B cell (primary cell): ENCODE data around the gene WWTR1. TPM values are rescaled to one million over a fixed set of nuclear protein-coding genes. Genes with fewer than 3 reads are reported as not detected.

Experiments
- ATAC-seq: fragments of 200-7000 bp; cut with Tn5 transposase; one replicate; pipeline ENCODE4 v1.10.0; 2021; ENCODE audit warnings: low read depth, mild to moderate bottlenecking, moderate number of reproducible peaks, moderate library complexity
- CTCF ChIA-PET: fragments of 350-600 bp; sonication (Branson Sonifier 250); formaldehyde crosslinking; loops from one replicate; lab custom pipeline; 2021; ENCODE audit warnings: antibody characterized with exemption, inconsistent platforms; lab: Charles Lee
- POLR2A ChIA-PET: fragments of 350-600 bp; sonication (Branson Sonifier 250); formaldehyde crosslinking; loops from one replicate; lab custom pipeline; 2021; ENCODE audit warnings: antibody characterized with exemption; lab: Charles Lee
- DNase-seq: peaks from one replicate; pipeline ENCODE4 v3.0.0; 2013
- H2AFZ ChIP-seq: 2 replicates; pipeline ENCODE4 v1.6.1; 2012; ENCODE audit warnings: mild to moderate bottlenecking, low read depth, low read length; ENCODE audit not compliant: insufficient read depth, poor library complexity, severe bottlenecking
- H3K27ac ChIP-seq, 2 donors: 1 replicate in 1 of 2; 2 replicates in 1 of 2; pipeline ENCODE4 v1.5.1; 2012 to 2013; ENCODE audit warnings: low read length in 2 of 2, mild to moderate bottlenecking in 2 of 2, moderate library complexity in 1 of 2
- H3K27me3 ChIP-seq, 4 experiments: fragments of 200-600 bp in 1 of 4; sonication (generic) in 1 of 4; replicated peaks in 1 of 4; 1 replicate in 2 of 4; 2 replicates in 2 of 4; pipeline versions ENCODE4 v1.6.1 to v1.7.0; 2013 to 2016; ENCODE audit warnings: low read length in 3 of 4, mild to moderate bottlenecking in 2 of 4, mixed read lengths in 1 of 4, moderate library complexity in 1 of 4; ENCODE audit not compliant: insufficient read depth in 4 of 4, control insufficient read depth in 3 of 4; ENCODE audit errors: control extremely low read depth in 1 of 4
- H3K36me3 ChIP-seq, 2 experiments: replicated peaks in 1 of 2; 1 replicate in 1 of 2; 2 replicates in 1 of 2; pipeline versions ENCODE4 v1.6.1 to v1.7.1; 2013; ENCODE audit warnings: low read length in 1 of 2; ENCODE audit not compliant: insufficient read depth in 2 of 2, control insufficient read depth in 1 of 2; ENCODE audit errors: control extremely low read depth in 1 of 2, extremely low read depth in 1 of 2
- H3K4me1 ChIP-seq, 2 donors: fragments of 200-600 bp in 1 of 2; sonication (generic) in 1 of 2; 1 replicate in 1 of 2; 2 replicates in 1 of 2; pipeline versions ENCODE4 v1.5.1 to v1.6.1; 2013 to 2017; ENCODE audit warnings: low read length in 2 of 2; ENCODE audit not compliant: control insufficient read depth in 2 of 2, insufficient read depth in 2 of 2
- H3K4me2 ChIP-seq: replicated peaks from 2 replicates; pipeline ENCODE3; 2012; ENCODE audit warnings: mild to moderate bottlenecking, low read depth, low read length; ENCODE audit not compliant: poor library complexity, severe bottlenecking
- H3K4me3 ChIP-seq, 5 experiments: fragments of 200-600 bp in 1 of 5; sonication (generic) in 1 of 5; 1 replicate in 3 of 5; 2 replicates in 2 of 5; pipeline versions ENCODE4 v1.5.1 to v1.7.0; 2011 to 2016; ENCODE audit warnings: low read length in 4 of 5, mild to moderate bottlenecking in 4 of 5, low read depth in 2 of 5, control low read depth in 1 of 5, moderate library complexity in 1 of 5; ENCODE audit not compliant: insufficient read depth in 1 of 5; ENCODE audit errors: control extremely low read depth in 1 of 5, extremely low read depth in 1 of 5
- H3K79me2 ChIP-seq: fragments of 200-600 bp; sonication (generic); one replicate; pipeline ENCODE4 v1.6.0; 2016; ENCODE audit warnings: low read length; ENCODE audit not compliant: control insufficient read depth, insufficient read depth
- H3K9ac ChIP-seq: fragments of 200-600 bp; sonication (generic); 2 replicates; pipeline ENCODE4 v1.6.1; 2017; ENCODE audit warnings: mild to moderate bottlenecking, low read length, moderate library complexity
- H3K9me3 ChIP-seq, 3 donors: one replicate each; pipeline versions ENCODE4 v1.6.1 to v1.7.1; 2013; ENCODE audit warnings: low read length in 2 of 3; ENCODE audit not compliant: control insufficient read depth in 2 of 3, insufficient read depth in 1 of 3; ENCODE audit errors: control extremely low read depth in 1 of 3
- H4K20me1 ChIP-seq: 2 replicates; pipeline ENCODE4 v1.6.0; 2012; ENCODE audit warnings: mild to moderate bottlenecking, low read length; ENCODE audit not compliant: insufficient read depth, control insufficient read depth, poor library complexity, severe bottlenecking
- H3K27ac Mint-ChIP-seq: one replicate; pipeline ENCODE4 v1.8.0; 2021; ENCODE audit warnings: mixed read lengths
- H3K27me3 Mint-ChIP-seq: one replicate; pipeline ENCODE4 v1.8.0; 2021; ENCODE audit warnings: mixed read lengths
- H3K4me1 Mint-ChIP-seq: one replicate; pipeline ENCODE4 v1.8.0; 2021; ENCODE audit warnings: mixed read lengths
- H3K4me3 Mint-ChIP-seq: one replicate; pipeline ENCODE4 v1.8.0; 2021; ENCODE audit warnings: mixed read lengths
- H3K9me3 Mint-ChIP-seq: one replicate; pipeline ENCODE4 v1.8.0; 2022; ENCODE audit warnings: mixed read lengths; ENCODE audit not compliant: insufficient read depth
- CTCF ChIP-seq: fragments of 200-600 bp; IDR thresholded peaks from one replicate; pipeline ENCODE4 v1.8.0; 2022; ENCODE audit warnings: antibody characterized with exemption, mild to moderate bottlenecking
- EZH2 ChIP-seq: IDR thresholded peaks from 2 replicates; pipeline ENCODE4 v1.6.1; 2012; ENCODE audit warnings: borderline replicate concordance, low read depth, mild to moderate bottlenecking, moderate library complexity, low read length; ENCODE audit not compliant: insufficient read depth, poor library complexity, severe bottlenecking
- WGBS: methylation state at CpG from one replicate; pipeline ENCODE4 v1.1.5; 2013; ENCODE audit warnings: missing lambda C conversion rate; ENCODE audit not compliant: insufficient coverage; 5-methylcytosine and 5-hydroxymethylcytosine counted together
- intact Hi-C: fragments of 100-400 bp; cut with micrococcal nuclease; formaldehyde crosslinking; loops from one replicate; pipeline ENCODE4 v1.10.0; 2022
- polyA plus RNA-seq: library from polyadenylated mRNA; depleted of rRNA; stranded (reverse); fragments of >200 nt; gene quantifications from 2 replicates; pipeline ENCODE4 v1.2.3, GENCODE V29; 2012
- total RNA-seq, 2 donors: library from RNA; stranded (reverse); fragments of 120-200 nt in 1 of 2; gene quantifications; 1 replicate in 1 of 2; 2 replicates in 1 of 2; pipeline versions ENCODE4 v1.2.3 to v1.2.4, GENCODE V29; 2013 to 2022

Gene WWTR1
- total and polyA plus RNA-seq, 2 donors (not counting 1 experiment from before 2014, with no cell fraction given): 0.79 to 2.3 TPM

GRCh38 chr3:149560001-149560400 lies 97.8 kb downstream of the WWTR1 start:
- no peak overlapping the region for H3K27ac Mint-ChIP-seq
- H3K27me3 ChIP-seq: no peaks in the 10 kb centered on the region
- intact Hi-C loops: no loop called here
- H3K9me3 ChIP-seq: no peaks in the 10 kb centered on the region
- POLR2A ChIA-PET: no interaction called here
- peaks cover 5% of the 10 kb centered on the region for H3K27me3 Mint-ChIP-seq
- no peak overlapping the region for H3K27ac ChIP-seq
- no peak for ATAC-seq
- CTCF ChIA-PET: interaction anchor here (1.0 to 1.7 kb wide), 2 partner anchors 9 to 247 kb away, joined by 5 read pairs; no protein-coding TSS in a partner anchor
- H3K4me1 ChIP-seq: no peaks in the 10 kb centered on the region
- no CpG with 5 or more reads among the region's 3 CpGs for WGBS
- H3K9ac ChIP-seq: no peak overlapping the region
- H3K79me2 ChIP-seq: no peaks in the 10 kb centered on the region
- no peaks in the 10 kb centered on the region for H3K36me3 ChIP-seq
- TF ChIP-seq EZH2 (no peak), CTCF (no peak)
- DNase-seq: no peak
- no peak overlapping the region for H3K4me3 Mint-ChIP-seq
- no peak overlapping the region for H2AFZ ChIP-seq
- no peak overlapping the region for H3K4me3 ChIP-seq
- no peak overlapping the region for H3K4me2 ChIP-seq
- no peaks in the 10 kb centered on the region for H3K9me3 Mint-ChIP-seq
- no peaks in the 10 kb centered on the region for H4K20me1 ChIP-seq
- H3K4me1 Mint-ChIP-seq: no peaks in the 10 kb centered on the region

- Histone ChIP-seq H3K9ac (no peak overlapping the region), H3K27ac (no peak overlapping the region), H3K4me3 (no peak overlapping the region), H2AFZ (no peak overlapping the region), H3K79me2 (no peaks in the 10 kb centered on the region), H3K9me3 (no peaks in the 10 kb centered on the region), H4K20me1 (no peaks in the 10 kb centered on the region), H3K36me3 (no peaks in the 10 kb centered on the region), H3K4me1 (no peaks in the 10 kb centered on the region), H3K4me2 (no peak overlapping the region), H3K27me3 (no peaks in the 10 kb centered on the region)
- POLR2A ChIA-PET: no interaction called here
- peaks cover 5% of the 10 kb centered on the region for H3K27me3 Mint-ChIP-seq
- ATAC-seq (no peak), DNase-seq (no peak)
- CTCF ChIA-PET: interaction anchor here (1.0 to 1.7 kb wide), 2 partner anchors 10 to 248 kb away, joined by 5 read pairs; no protein-coding TSS in a partner anchor
- H3K9me3 Mint-ChIP-seq: no peaks in the 10 kb centered on the region
- no peaks in the 10 kb centered on the region for H3K4me1 Mint-ChIP-seq
- TF ChIP-seq CTCF (no peak), EZH2 (no peak)
- intact Hi-C loops: no loop called here
- no peak overlapping the region for H3K27ac Mint-ChIP-seq
- H3K4me3 Mint-ChIP-seq: no peak overlapping the region
- WGBS: no CpG with 5 or more reads among the region's 1 CpG
Measured at GRCh38 chr3:149559525-149559924, 98.3 kb downstream of the WWTR1 start.
